EL (cell line): Measurements from ENCODE around the gene AGK.
"Not testable (repeated sequence)": the region's sequence is repeated elsewhere in the genome, so short reads cannot be mapped to it uniquely, and the experiment has no call there.

Source experiments
- DNase-seq: peaks from one replicate; pipeline ENCODE4 v3.0.0-alpha.2; 2016

The AGK gene

GRCh38 chr7:141557831-141558531 is 6.8 kb downstream of the AGK start:
- peak; percentile 47 for DNase-seq

GRCh38 chr7:141558544-141559183 is 7.5 kb downstream of the AGK start:
- DNase-seq, result peak; percentile 45

- DNase-seq, result no peak
Observed at GRCh38 chr7:141559961-141560360, 8.8 kb downstream of the AGK start.

- DNase-seq, result no peak
Observed at GRCh38 chr7:141562036-141562435, 10.8 kb downstream of the AGK start.

GRCh38 chr7:141562543-141562942 is 11.3 kb downstream of the AGK start:
- DNase-seq, result no peak

GRCh38 chr7:141562972-141563371 is 11.8 kb downstream of the AGK start:
- no peak for DNase-seq

GRCh38 chr7:141563956-141564623 is 12.9 kb downstream of the AGK start:
- DNase-seq, result no peak

GRCh38 chr7:141567432-141567831 is 16.2 kb downstream of the AGK start:
- no peak for DNase-seq

GRCh38 chr7:141568227-141568626 is 17.0 kb downstream of the AGK start:
- no peak for DNase-seq

- no peak for DNase-seq
Observed at GRCh38 chr7:141571059-141571458, 19.8 kb downstream of the AGK start.

GRCh38 chr7:141572175-141572574 is 21.0 kb downstream of the AGK start:
- DNase-seq, result no peak

- no peak for DNase-seq
Observed at GRCh38 chr7:141573511-141573910, 22.3 kb downstream of the AGK start.

- DNase-seq, result no peak
Observed at GRCh38 chr7:141575164-141575563, 24.0 kb downstream of the AGK start.

- peak; percentile 9 for DNase-seq
Observed at GRCh38 chr7:141575654-141576448, 24.6 kb downstream of the AGK start.

- no peak for DNase-seq
Observed at GRCh38 chr7:141577043-141577839, 26.0 kb downstream of the AGK start.

GRCh38 chr7:141579953-141580352 is 28.7 kb downstream of the AGK start:
- DNase-seq, result not testable (repeated sequence)

GRCh38 chr7:141582063-141582462 is 30.9 kb downstream of the AGK start:
- DNase-seq, result not testable (repeated sequence)

- DNase-seq, result no peak
Observed at GRCh38 chr7:141584935-141585334, 33.7 kb downstream of the AGK start.

- DNase-seq, result peak; percentile 95
Observed at GRCh38 chr7:141585592-141586510, 34.6 kb downstream of the AGK start.

- peak; percentile 13 for DNase-seq
Observed at GRCh38 chr7:141586878-141587277, 35.7 kb downstream of the AGK start.

GRCh38 chr7:141587304-141587703 is 36.1 kb downstream of the AGK start:
- DNase-seq, result no peak
